HuH-7.5 (cell line): ENCODE measurements around the gene ZCCHC4.
"Not testable (repeated sequence)": the region's sequence is repeated elsewhere in the genome, so short reads cannot be mapped to it uniquely, and the experiment has no call there.

ENCODE experiments used
- DNase-seq: peaks from one replicate; pipeline ENCODE4 v3.0.0; 2011; ENCODE audit warnings: low spot score

The ZCCHC4 gene

GRCh38 chr4:25321703-25322102 is 9.1 kb downstream of the ZCCHC4 start:
- DNase-seq = no peak

- not testable (repeated sequence) for DNase-seq
Measured at GRCh38 chr4:25328463-25328862, 15.9 kb downstream of the ZCCHC4 start.

GRCh38 chr4:25330335-25330734 is 17.8 kb downstream of the ZCCHC4 start:
- no peak for DNase-seq

GRCh38 chr4:25330905-25331808 is 18.6 kb downstream of the ZCCHC4 start:
- DNase-seq = no peak

GRCh38 chr4:25343671-25344070 is 31.1 kb downstream of the ZCCHC4 start:
- DNase-seq = no peak

- no peak for DNase-seq
Measured at GRCh38 chr4:25345744-25346143, 33.2 kb downstream of the ZCCHC4 start.

GRCh38 chr4:25346913-25347312 is 34.3 kb downstream of the ZCCHC4 start:
- DNase-seq = no peak

GRCh38 chr4:25347473-25347872 is 34.9 kb downstream of the ZCCHC4 start:
- no peak for DNase-seq

- no peak for DNase-seq
Measured at GRCh38 chr4:25347971-25348370, 35.4 kb downstream of the ZCCHC4 start.

- no peak for DNase-seq
Measured at GRCh38 chr4:25350561-25350960, 38.0 kb downstream of the ZCCHC4 start.

- DNase-seq = no peak
Measured at GRCh38 chr4:25351777-25352416, 39.3 kb downstream of the ZCCHC4 start.

- DNase-seq = no peak
Measured at GRCh38 chr4:25356068-25356467, 43.5 kb downstream of the ZCCHC4 start.

- DNase-seq = no peak
Measured at GRCh38 chr4:25358515-25359275, 46.1 kb downstream of the ZCCHC4 start.

GRCh38 chr4:25361253-25361652 is 48.7 kb downstream of the ZCCHC4 start:
- DNase-seq = no peak

GRCh38 chr4:25367004-25367621 is 54.5 kb downstream of the ZCCHC4 start:
- no peak for DNase-seq

GRCh38 chr4:25367877-25368276 is 55.3 kb downstream of the ZCCHC4 start:
- DNase-seq = no peak

GRCh38 chr4:25368315-25368714 is 55.7 kb downstream of the ZCCHC4 start:
- no peak for DNase-seq

- DNase-seq = no peak
Measured at GRCh38 chr4:25370242-25370641, 57.7 kb downstream of the ZCCHC4 start.

- DNase-seq = not testable (repeated sequence)
Measured at GRCh38 chr4:25372549-25372948, 60.0 kb downstream of the ZCCHC4 start.

- peak; percentile 91 for DNase-seq
Measured at GRCh38 chr4:25376754-25377571, 64.4 kb downstream of the ZCCHC4 start, which contains the start of gene ANAPC4. Gene ANAPC4 (plus strand): TSS chr4:25377263. CDS start chr4:25377428, 165 bp downstream.
